NCI-H345 treated with DMSO at 0.1 percent for 48 hours (cell line): ENCODE results near the gene CYLD.

Experiments used
- DNase-seq: peaks from one replicate; lab custom pipeline; 2025; ENCODE audit not compliant: unreplicated experiment; lab: John Stamatoyannopoulos, UW

CYLD gene

GRCh38 chr16:50711040-50711439, 30.8 kb upstream of the CYLD start:
- no peak for DNase-seq

- DNase-seq, result no peak
Measured at GRCh38 chr16:50711862-50712559, 29.9 kb upstream of the CYLD start.

DNA sequence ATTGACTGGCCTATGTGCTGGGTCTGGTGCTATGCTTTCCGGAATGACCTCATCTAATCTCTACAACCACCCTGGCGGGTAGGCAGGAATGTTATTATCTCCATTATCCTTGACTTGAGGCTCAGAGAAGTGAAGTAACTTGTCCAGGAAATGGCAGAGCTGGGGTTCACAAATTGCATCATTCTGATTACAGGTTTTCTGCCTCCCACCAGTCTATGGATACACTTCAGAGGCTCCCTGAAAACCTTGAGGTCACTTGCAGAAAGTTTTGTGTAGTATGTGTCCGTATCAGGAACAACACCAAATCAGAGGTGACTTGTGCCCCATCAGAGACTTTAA, 29.4 kb upstream of the CYLD start:
- no peak for DNase-seq

DNA sequence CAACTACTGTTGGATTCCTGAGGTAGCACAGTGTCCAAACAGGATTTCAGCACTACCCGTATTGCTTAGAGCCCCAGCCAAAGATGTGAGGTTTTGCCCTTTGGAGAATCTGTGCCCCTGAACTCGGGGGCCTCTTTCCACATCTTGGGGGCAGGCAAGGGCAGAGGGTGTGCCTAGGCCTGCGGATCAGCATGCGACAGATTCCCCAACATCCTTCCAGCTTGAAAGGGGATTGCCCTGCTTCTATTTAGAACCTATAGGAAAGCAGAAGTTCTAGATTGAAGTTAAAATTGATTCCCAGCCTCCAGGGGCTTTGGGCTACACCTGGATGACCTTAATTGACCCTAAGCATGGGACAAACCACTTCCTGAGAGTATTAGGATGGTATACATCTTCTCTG, 28.9 kb upstream of the CYLD start:
- no peak for DNase-seq

- DNase-seq, result no peak
Measured at GRCh38 chr16:50717091-50717490, 24.8 kb upstream of the CYLD start.

DNA sequence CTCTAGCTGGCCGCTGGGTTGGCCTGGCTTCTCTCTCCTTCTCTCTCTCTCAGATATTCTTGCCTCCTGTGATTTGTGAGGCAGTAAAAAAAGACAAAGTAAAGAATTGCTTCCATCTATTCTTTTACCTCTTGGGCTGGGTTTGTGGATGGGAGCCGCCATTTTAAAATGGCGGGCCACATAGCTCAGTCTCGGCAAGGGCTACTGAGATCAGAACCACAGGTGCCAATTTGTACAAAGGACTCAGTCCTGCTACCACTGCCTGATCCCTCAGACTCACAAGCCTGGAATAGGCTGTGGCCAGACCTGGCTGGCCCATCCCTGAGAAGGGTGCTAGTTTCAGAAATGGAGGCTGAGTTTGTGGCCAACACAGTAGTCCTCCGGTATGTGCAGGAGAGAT, 24.4 kb upstream of the CYLD start:
- no peak for DNase-seq

DNA sequence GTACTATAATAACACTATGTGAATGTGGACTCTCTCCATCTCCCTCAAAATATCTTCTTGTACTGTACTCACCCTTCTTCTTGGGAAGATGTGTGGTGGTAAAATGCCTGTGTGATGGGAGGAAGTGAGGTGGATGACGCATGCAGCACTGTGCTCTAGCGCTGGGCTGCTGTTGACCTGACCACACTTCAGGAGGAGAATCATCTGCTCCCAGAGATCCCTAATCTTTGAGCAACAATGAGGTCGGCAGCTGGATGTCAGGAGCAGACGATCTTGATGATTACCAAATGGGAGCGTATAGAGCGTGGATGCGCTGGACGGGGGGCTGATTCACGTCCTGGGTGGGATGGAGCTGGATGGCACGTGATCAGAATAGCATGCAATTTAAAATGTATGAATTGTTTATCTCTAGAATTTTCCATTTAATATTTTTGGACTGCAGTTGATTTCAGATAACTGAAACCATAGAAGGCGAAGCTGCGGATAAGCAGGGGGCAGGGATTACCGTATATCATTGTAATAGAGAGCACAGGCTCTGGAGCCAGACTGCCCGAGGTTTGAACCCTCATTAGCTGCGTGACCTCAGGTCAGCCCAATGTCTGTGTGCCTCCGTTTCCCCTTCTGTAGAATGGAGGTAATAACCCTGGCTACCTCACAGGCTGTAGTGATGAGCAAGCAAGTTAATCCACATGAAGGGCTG, 23.7 kb upstream of the CYLD start:
- DNase-seq, result no peak

DNA sequence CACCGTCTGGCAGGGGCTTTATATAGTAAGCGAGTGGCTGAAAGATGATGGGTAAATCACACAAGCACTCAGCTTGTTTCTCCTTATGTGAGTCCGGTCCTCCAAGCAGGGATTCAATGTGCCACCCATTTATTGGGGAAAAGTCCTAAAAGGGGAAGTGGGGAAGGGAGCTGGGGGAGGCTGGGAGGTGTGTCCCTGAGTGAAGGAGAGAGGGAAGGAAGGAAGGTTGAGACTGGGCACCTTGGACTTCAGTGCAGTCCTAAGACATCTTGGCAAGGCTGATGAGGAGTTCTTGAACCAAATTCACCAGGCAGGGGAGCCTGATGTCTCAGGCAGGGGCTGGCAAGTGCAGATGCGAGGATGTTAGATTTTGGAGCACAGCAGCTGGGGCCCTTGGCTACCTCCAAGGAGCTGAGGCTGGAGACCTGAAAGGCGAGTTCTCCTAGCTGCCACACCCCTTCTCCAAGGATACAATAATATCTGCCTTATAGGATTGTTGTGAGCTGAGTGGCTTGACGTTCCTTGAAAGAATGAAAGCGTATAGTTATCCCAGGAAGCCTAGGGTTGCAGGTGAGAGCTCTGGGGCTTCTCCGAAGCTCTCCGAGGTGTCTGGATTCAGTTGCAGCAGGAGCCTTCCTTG, 23.0 kb upstream of the CYLD start:
- DNase-seq, result no peak

- DNase-seq, result no peak
Measured at GRCh38 chr16:50719401-50720337, 22.2 kb upstream of the CYLD start.

DNA sequence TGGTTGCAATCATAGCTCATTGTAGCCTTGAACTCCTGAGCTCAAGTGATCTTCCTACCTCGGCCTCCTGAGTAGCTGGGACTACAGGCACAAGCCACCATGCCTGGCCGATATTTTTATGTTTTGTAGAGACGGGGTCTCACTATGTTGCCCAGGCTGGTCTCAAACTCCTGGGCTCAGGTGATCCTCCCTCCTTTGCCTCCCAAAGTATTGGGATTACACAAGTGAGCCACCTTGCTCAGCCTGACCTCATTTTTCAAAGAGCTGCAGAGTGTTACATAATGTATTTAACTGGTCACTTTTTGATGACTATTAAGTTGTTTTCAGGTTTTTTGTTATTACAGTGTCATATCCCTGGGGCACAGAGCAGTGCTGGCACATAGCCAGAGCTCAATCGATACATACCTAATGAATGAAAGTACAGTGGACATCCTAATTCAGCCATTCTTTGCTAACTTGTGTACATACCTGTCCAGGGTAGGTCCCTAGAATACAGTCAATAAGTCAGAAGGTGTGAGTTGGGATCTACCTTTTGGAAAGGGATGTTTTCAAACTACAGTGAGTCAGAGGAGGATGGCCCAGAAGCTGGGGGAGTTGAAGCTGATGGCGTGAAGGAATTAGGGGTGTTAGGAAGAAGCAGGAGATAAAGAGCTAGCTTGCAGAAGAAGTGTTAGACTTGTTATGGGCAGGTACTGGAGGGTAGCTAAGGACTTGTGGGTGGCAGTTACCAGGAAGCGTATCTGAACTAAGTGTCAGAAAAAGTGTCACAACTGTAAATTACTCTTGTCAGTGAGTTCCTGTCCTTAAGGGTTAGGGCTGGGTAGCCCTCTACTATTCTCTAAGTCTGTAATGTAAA, 20.1 kb upstream of the CYLD start:
- DNase-seq, result no peak

GRCh38 chr16:50722405-50722737, 19.5 kb upstream of the CYLD start:
- no peak for DNase-seq

DNA sequence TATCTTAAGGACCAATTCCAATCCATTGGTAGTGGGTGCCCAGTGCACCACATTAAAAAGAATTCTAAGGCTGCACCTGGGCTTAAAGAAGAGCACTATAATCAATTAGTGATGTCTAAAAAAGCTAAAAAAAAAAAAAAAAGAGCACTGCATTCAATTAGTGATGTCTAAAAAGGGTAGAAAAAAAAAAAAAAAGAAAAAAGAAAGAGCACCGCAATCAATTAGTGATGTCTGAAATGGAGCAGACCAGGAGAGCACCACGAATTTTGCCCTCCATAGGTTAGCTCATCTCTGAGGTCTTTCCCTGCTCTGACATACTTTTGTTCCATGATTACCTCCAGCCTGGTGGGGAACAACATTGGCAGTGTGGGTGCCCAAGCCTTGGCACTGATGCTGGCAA, 18.9 kb upstream of the CYLD start:
- DNase-seq, result no peak

GRCh38 chr16:50724306-50724705, 17.6 kb upstream of the CYLD start:
- no peak for DNase-seq

- DNase-seq, result no peak
Measured at GRCh38 chr16:50731130-50731988, 10.5 kb upstream of the CYLD start.

DNA sequence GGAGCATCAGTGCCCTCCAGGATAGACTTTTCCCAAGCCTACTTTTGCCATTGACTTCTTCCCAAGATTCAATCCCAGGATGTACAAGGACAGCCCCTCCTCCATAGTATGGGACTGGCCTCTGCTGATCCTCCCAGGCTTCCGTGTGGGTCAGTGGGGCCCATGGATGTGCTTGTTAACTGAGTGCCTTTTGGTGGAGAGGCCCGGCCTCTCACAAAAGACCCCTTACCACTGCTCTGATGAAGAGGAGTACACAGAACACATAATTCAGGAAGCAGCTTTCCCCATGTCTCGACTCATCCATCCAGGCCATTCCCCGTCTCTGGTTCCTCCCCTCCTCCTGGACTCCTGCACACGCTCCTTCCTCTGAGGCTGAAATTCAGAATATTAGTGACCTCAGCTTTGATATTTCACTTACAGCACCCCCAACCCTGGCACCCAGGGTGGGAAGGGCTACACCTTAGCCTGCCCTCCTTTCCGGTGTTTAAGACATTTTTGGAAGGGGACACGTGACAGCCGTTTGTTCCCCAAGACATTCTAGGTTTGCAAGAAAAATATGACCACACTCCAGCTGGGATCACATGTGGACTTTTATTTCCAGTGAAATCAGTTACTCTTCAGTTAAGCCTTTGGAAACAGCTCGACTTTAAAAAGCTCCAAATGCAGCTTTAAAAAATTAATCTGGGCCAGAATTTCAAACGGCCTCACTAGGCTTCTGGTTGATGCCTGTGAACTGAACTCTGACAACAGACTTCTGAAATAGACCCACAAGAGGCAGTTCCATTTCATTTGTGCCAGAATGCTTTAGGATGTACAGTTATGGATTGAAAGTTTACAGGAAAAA, 9.7 kb upstream of the CYLD start:
- DNase-seq, result no peak

GRCh38 chr16:50733468-50733867, 8.4 kb upstream of the CYLD start:
- DNase-seq, result no peak

GRCh38 chr16:50735629-50736122, 6.2 kb upstream of the CYLD start:
- no peak for DNase-seq

- no peak for DNase-seq
Measured at GRCh38 chr16:50736448-50736847, 5.4 kb upstream of the CYLD start.
